ENCODE results near the gene IKZF1. TPM values are rescaled to one million over a fixed set of nuclear protein-coding genes. Genes with fewer than 3 reads are reported as not detected.

IKZF1 gene
- total and polyA plus RNA-seq, 2 donors (not counting 1 experiment from before 2014, with no cell fraction given), result 0.01 TPM; not detected in 1

- Histone ChIP-seq H3K36me3 (ENCODE audit: control insufficient read depth, insufficient read depth, low read length) (no peaks in the 10 kb centered on the region), H3K4me3 (replicated peaks in 1 of 4; ENCODE audit: control extremely low read depth in 1 of 4, insufficient read depth in 1 of 4, low read depth in 3 of 4, low read length in 4 of 4) (no peak overlapping the region), H3K27me3 (ENCODE audit: control insufficient read depth, insufficient read depth, low read length) (no peaks in the 10 kb centered on the region), H3K4me1 (ENCODE audit: control insufficient read depth, extremely low read depth, insufficient read depth, low read length) (no peaks in the 10 kb centered on the region), H3K27ac (ENCODE audit: insufficient read depth, low read length) (no peak overlapping the region), H3K9me3 (ENCODE audit: control insufficient read depth, insufficient read depth, low read depth, low read length) (no peaks in the 10 kb centered on the region), H3K9ac (ENCODE audit: insufficient read depth, low read length) (no peak overlapping the region), H3K4me2 (ENCODE audit: extremely low read depth, insufficient read depth, low read length) (no peak overlapping the region), H4K20me1 (ENCODE audit: control insufficient read depth, extremely low read depth, insufficient read depth, low read length) (no peaks in the 10 kb centered on the region), H2AFZ (ENCODE audit: low read length) (no peak overlapping the region), H3K79me2 (ENCODE audit: control insufficient read depth, insufficient read depth, low read length) (no peaks in the 10 kb centered on the region)
- TF ChIP-seq CTCF (conservative IDR thresholded peaks at IDR 0.05 in 1 of 2, IDR thresholded peaks at IDR 0.05 in 1 of 2; ENCODE audit: low read depth in 1 of 2, low read length in 2 of 2) (no peak), EZH2 (IDR thresholded peaks at IDR 0.05; ENCODE audit: low read length, missing control alignments) (no peak)
- DNase-seq (ENCODE audit: low read depth in 2 of 2), result no peak
Observed at GRCh38 chr7:50428911-50429310, 124.4 kb downstream of the IKZF1 start.

- peaks cover 3% of the 10 kb centered on the region for H3K4me1 ChIP-seq (ENCODE audit: control insufficient read depth, extremely low read depth, insufficient read depth, low read length)
- no peaks in the 10 kb centered on the region for H3K9me3 ChIP-seq (ENCODE audit: control insufficient read depth, insufficient read depth, low read depth, low read length)
- H3K79me2 ChIP-seq (ENCODE audit: control insufficient read depth, insufficient read depth, low read length), result no peaks in the 10 kb centered on the region
- no peaks in the 10 kb centered on the region for H4K20me1 ChIP-seq (ENCODE audit: control insufficient read depth, extremely low read depth, insufficient read depth, low read length)
- H3K27ac ChIP-seq (ENCODE audit: insufficient read depth, low read length), result no peak overlapping the region
- no peak overlapping the region for H3K9ac ChIP-seq (ENCODE audit: insufficient read depth, low read length)
- H3K27me3 ChIP-seq (ENCODE audit: control insufficient read depth, insufficient read depth, low read length), result no peaks in the 10 kb centered on the region
- TF ChIP-seq EZH2 (IDR thresholded peaks at IDR 0.05; ENCODE audit: low read length, missing control alignments) (no peak), CTCF (conservative IDR thresholded peaks at IDR 0.05 in 1 of 2, IDR thresholded peaks at IDR 0.05 in 1 of 2; ENCODE audit: low read depth in 1 of 2, low read length in 2 of 2) (no peak)
- no peak overlapping the region for H3K4me2 ChIP-seq (ENCODE audit: extremely low read depth, insufficient read depth, low read length)
- no peak overlapping the region for H3K4me3 ChIP-seq (replicated peaks in 1 of 4; ENCODE audit: control extremely low read depth in 1 of 4, insufficient read depth in 1 of 4, low read depth in 3 of 4, low read length in 4 of 4)
- H2AFZ ChIP-seq (ENCODE audit: low read length), result no peak overlapping the region
- no peaks in the 10 kb centered on the region for H3K36me3 ChIP-seq (ENCODE audit: control insufficient read depth, insufficient read depth, low read length)
- no peak for DNase-seq (ENCODE audit: low read depth in 2 of 2)
Observed at GRCh38 chr7:50431316-50431715, 126.8 kb downstream of the IKZF1 start.

GRCh38 chr7:50431722-50432305, 127.3 kb downstream of the IKZF1 start:
- Histone ChIP-seq H3K27ac (ENCODE audit: insufficient read depth, low read length) (no peak overlapping the region), H3K4me2 (ENCODE audit: extremely low read depth, insufficient read depth, low read length) (no peak overlapping the region), H4K20me1 (ENCODE audit: control insufficient read depth, extremely low read depth, insufficient read depth, low read length) (no peaks in the 10 kb centered on the region), H3K36me3 (ENCODE audit: control insufficient read depth, insufficient read depth, low read length) (no peaks in the 10 kb centered on the region), H3K9me3 (ENCODE audit: control insufficient read depth, insufficient read depth, low read depth, low read length) (no peaks in the 10 kb centered on the region), H2AFZ (ENCODE audit: low read length) (no peak overlapping the region), H3K4me3 (replicated peaks in 1 of 4; ENCODE audit: control extremely low read depth in 1 of 4, insufficient read depth in 1 of 4, low read depth in 3 of 4, low read length in 4 of 4) (no peak overlapping the region), H3K27me3 (ENCODE audit: control insufficient read depth, insufficient read depth, low read length) (no peaks in the 10 kb centered on the region), H3K9ac (ENCODE audit: insufficient read depth, low read length) (no peak overlapping the region), H3K4me1 (ENCODE audit: control insufficient read depth, extremely low read depth, insufficient read depth, low read length) (peaks cover 4% of the 10 kb centered on the region), H3K79me2 (ENCODE audit: control insufficient read depth, insufficient read depth, low read length) (no peaks in the 10 kb centered on the region)
- TF ChIP-seq EZH2 (IDR thresholded peaks at IDR 0.05; ENCODE audit: low read length, missing control alignments) (no peak), CTCF (conservative IDR thresholded peaks at IDR 0.05 in 1 of 2, IDR thresholded peaks at IDR 0.05 in 1 of 2; ENCODE audit: low read depth in 1 of 2, low read length in 2 of 2) (no peak)
- no peak for DNase-seq (ENCODE audit: low read depth in 2 of 2)
